CD4-positive, alpha-beta T cell treated with Interleukin-10 for 1 hour (primary cell): ENCODE data around the gene TNFSF9.
"Not testable (repeated sequence)": the region's sequence is repeated elsewhere in the genome, so short reads cannot be mapped to it uniquely, and the experiment has no call there.

ENCODE experiments used
- DNase-seq: peaks from one replicate; pipeline ENCODE4 v3.0.0-alpha.2; 2020

TNFSF9 gene

DNA sequence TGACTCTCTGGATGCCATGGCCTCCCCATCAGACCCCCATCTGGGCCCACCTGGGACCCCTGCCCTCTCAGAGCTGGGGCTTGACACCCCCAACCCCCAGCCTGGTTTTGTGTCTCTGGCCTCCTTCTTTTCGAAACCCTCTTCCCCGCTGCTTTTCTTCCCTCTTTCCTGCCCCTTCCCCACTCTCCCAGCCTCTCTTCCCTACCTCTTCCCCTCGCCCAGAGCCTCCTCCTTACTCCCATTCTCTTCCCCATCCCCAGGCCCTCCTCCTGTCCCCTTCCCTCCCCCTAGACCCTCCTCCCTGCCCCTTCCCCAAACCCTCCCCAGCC is 2.1 kb downstream of the TNFSF9 start:
- no peak for DNase-seq

DNA sequence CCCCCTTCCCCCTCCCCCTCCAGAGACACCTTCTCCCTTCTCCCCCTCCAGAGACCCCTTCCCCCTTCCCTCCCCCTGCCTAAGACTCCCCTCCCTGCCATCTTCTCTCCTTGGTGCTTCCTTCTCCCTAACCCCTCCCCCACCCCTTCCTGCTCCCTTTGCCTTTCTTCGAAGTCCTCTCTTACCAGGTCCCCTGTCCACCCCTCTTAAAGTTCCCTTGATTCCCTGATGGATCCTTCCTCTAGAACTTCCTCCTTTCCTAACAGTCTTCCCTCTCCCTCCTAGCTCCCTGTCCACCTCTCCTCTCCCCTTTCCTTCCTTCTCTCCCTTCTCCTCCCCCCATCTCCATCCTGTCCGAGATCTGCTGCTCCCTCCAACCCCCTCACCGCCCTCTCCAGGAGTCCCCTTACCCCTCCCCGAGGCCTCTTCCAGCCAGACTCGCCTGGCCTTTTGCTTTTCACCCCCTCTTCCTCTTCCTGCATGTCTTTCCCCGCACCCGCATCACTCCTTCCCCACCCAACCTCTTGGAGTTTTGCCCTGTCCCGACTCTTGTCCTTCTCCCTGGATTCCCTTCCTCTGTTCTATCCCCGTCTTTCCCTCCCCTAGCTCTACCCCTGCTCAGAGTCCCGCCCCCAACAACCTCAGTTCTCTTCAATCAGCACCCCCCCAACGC is 3.1 kb downstream of the TNFSF9 start:
- DNase-seq = no peak

DNA sequence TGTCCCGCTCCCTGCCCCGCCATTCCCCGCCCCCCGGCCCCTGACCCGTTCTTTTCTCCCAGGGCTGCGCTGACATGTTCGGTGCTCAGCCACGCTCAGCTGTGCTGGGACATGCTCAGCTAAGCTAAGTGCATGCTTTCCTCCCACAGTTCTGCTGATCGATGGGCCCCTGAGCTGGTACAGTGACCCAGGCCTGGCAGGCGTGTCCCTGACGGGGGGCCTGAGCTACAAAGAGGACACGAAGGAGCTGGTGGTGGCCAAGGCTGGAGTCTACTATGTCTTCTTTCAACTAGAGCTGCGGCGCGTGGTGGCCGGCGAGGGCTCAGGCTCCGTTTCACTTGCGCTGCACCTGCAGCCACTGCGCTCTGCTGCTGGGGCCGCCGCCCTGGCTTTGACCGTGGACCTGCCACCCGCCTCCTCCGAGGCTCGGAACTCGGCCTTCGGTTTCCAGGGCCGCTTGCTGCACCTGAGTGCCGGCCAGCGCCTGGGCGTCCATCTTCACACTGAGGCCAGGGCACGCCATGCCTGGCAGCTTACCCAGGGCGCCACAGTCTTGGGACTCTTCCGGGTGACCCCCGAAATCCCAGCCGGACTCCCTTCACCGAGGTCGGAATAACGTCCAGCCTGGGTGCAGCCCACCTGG is 3.7 kb downstream of the TNFSF9 start:
- DNase-seq = no peak

DNA sequence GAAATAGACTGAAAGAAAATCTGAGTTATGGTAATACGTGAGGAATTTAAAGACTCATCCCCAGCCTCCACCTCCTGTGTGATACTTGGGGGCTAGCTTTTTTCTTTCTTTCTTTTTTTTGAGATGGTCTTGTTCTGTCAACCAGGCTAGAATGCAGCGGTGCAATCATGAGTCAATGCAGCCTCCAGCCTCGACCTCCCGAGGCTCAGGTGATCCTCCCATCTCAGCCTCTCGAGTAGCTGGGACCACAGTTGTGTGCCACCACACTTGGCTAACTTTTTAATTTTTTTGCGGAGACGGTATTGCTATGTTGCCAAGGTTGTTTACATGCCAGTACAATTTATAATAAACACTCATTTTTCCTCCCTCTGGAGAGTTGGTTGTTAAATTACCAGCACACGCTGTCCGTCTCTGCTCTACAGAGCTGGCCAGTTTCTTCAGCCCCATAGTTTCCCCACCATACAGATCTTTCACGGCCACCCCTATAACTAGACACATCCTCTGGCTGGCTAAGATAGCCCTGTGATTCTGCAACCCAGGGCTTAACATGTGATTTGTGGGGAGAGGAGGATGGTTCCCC is 4.8 kb downstream of the TNFSF9 start:
- no peak for DNase-seq

- no peak for DNase-seq
Observed at GRCh38 chr19:6539514-6539913, 8.7 kb downstream of the TNFSF9 start.

- no peak for DNase-seq
Observed at GRCh38 chr19:6540918-6541689, 10.3 kb downstream of the TNFSF9 start.

GRCh38 chr19:6543866-6544347 is 13.1 kb downstream of the TNFSF9 start:
- DNase-seq = peak; percentile 43

- not testable (repeated sequence) for DNase-seq
Observed at GRCh38 chr19:6550679-6551078, 19.9 kb downstream of the TNFSF9 start.

- no peak for DNase-seq
Observed at GRCh38 chr19:6551091-6551490, 20.3 kb downstream of the TNFSF9 start.

- DNase-seq = peak; percentile 73
Observed at GRCh38 chr19:6551607-6552450, 21.0 kb downstream of the TNFSF9 start.

DNA sequence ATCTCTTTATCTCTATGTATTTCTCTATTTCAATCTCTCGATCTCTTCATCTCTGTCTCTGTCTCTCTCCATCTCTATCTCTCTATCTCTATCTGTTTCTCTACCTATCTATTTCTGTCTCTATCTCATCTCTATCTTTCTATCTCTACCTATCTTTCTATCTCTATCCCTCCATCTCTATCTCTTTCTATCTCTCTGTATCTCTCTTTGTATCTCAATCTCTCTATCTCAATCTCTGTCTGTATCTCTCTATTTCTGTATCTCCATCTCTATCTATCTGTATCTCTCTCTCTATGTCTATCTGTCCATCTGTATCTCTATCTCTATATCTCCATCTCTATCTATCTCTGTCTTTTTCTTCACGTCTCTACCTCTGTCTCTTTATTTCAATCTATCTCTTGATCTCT is 25.2 kb downstream of the TNFSF9 start:
- no peak for DNase-seq

- no peak for DNase-seq
Observed at GRCh38 chr19:6556480-6557195, 25.8 kb downstream of the TNFSF9 start.

GRCh38 chr19:6562437-6562836 is 31.6 kb downstream of the TNFSF9 start:
- not testable (repeated sequence) for DNase-seq

GRCh38 chr19:6564393-6564792 is 33.6 kb downstream of the TNFSF9 start:
- peak; percentile 23 for DNase-seq

DNA sequence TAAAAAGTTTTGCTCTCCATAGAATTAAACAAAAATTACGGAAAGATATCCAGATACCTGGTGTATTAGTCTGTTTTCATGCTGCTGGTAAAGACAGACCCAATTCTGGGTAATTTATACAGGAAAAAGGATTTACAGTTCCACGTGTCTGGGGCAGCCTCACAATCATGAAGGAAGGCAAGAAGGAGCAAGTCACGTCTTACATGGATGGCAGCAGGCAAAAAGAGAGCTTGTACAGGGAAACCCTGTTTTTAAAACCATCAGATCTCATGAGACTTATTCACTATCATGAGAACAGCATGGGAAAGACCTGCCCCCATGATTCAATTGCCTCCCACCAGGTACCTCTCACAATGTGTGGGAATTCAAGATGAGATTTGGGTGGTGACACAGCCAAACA is 35.9 kb downstream of the TNFSF9 start:
- not testable (repeated sequence) for DNase-seq

DNA sequence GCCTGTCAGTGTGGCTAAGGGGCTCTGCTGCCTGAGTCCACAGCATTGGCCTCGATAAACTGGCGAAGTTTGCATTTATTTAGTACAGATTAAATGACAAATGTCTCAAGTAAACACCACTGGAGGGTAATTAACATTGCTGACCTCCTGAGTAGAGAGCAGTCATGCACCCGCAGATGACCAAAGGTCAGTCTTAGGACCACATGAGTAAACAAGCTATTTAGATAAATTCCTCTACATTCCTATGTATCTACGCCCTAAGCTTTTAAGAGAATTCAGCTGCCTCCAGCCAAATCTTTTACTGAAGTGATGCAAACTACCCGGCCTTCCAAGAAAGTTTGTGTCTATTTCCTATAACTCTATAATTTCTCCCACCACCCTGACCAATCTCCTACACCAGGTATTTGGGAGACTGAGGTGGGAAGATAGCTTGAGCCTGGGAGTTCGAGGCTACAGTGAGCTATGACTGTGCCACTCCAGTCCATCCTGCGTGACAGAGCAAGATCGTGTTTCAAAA is 37.2 kb downstream of the TNFSF9 start:
- no peak for DNase-seq

DNA sequence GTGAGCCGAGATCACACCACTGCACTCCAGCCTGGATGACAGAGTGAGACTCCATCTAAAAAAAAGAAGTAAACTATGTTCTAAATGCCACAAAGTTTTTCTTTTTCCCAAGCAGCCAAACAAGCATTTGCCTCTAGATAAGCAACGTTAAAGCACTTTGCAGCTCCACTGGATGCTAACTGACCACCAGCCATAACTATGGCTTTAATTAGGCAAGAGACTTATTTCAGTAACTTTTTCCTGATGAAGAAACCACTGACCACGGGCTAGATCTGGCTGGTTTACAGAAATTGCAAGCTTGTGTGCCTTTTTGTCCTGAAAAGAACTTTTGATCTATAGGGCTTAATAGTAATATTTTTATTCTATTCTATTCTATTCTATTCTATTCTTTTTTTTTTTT is 38.0 kb downstream of the TNFSF9 start:
- no peak for DNase-seq

GRCh38 chr19:6570764-6571163 is 39.9 kb downstream of the TNFSF9 start:
- DNase-seq = no peak

GRCh38 chr19:6571167-6571566 is 40.3 kb downstream of the TNFSF9 start:
- no peak for DNase-seq

GRCh38 chr19:6572217-6572616 is 41.4 kb downstream of the TNFSF9 start:
- DNase-seq = no peak

DNA sequence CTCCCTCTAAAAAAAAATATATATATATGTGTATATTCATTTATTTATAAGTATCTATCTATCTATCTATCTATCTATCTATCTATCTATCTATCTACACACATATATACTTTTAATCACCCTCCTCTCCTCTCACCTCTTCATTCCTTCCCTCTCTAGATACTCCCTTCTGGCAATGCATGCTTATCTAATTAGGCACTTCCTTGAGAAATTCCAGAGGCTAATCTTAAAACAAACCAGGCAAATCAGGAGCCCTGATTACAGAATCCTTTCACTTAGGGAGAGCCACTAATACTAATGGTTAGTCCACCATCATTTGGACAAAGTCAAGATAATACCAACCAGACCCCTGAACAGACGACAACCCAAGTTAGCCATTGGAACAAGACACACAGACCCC is 42.5 kb downstream of the TNFSF9 start:
- no peak for DNase-seq
